GM15510 (cell line): ENCODE measurements around the gene LINC00305.

ENCODE experiments used
- POLR2A ChIP-seq: IDR thresholded peaks from 3 replicates; pipeline ENCODE4 v1.6.1; 2011; ENCODE audit warnings: borderline replicate concordance; ENCODE audit not compliant: insufficient read length; ENCODE audit errors: extremely low read depth

The LINC00305 gene

DNA sequence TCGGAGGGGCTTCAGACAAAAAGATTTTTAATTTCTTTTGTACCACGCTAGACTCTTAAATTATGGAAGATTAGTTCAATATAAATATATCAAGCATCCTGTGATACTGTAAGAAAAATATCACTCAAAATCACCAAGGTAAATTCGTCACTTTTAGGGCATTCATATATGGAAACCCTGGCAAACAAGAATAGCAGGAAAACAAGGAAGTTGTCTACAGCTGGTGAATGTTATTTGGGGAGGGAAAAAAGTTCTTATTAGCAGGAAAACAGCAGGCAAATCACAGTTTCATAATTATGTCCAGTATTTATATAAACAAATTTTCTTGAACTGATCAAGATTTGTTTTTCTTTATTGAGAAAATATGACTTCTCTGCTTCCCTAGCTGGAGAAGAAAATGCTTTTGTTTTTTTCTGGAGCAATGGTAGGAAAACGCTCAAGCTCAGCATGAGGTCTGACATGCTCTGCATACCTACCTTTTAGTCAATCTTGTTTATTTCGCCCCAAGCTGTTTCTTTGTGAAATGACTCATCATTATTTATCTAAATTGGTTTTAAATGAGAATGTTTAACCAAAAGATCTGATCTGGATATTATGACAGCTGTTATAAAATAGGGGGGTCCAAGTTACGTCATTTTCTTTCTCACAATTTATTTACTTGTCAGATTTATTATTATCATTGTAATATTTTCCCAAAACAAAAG, 14.7 kb downstream of the LINC00305 start:
- TF ChIP-seq POLR2A, result no peak

DNA sequence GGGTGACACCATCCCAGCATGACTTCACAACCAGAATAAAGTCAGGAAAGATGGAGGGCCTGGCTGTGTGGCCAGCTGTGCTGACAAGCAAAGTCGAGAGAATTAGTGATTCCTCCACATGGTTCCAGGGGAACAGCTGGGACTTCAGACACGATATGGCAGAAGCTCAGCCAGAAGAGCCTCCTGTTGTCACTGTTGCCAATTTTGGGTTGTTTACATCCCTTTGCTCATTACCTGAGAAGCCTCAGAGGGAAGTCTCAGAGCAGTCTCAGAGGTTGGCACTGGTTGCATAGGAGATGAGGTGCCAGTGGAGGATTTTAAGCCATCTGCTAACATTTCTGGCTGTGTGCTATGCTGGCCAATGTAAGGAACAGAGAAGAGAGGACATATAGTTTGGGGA, 16.0 kb downstream of the LINC00305 start:
- no peak for TF ChIP-seq POLR2A

DNA sequence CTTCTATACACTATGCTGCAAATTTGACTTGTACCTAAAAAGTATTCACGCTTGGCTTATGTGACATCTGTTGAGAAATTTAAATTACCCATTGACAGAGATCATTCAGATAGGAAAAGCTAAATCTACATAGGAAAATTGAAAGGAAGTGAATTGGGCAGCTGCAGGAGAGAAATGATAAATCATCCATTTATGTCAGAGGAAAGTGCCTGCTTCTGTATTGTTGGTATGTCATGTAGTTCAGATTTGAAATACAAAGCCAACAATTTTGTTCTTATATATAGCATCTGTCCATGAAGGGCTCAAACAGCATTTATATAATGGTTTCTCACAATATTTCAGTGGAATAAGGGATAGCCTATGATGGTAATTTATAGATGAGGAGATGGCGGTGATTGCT, 17.6 kb downstream of the LINC00305 start:
- no peak for TF ChIP-seq POLR2A

DNA sequence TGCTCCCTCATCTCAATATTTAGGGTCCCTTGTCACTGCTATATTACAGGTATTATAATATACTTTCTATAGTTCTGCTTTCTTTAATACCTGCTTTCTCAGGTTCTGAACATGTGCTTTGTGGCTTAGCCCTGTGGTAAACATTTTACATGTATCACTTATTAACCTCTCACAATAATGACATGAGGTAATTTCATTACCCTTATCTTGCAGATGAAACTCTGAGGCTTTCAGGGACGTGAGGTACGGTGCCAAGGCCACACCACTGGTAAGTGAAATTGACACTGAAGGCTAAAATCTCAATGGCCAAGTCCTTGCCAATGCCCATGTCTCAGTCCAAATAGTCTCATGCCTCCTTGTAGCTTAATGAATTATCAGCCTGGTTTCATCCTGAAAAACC, 21.7 kb downstream of the LINC00305 start:
- no peak for TF ChIP-seq POLR2A

DNA sequence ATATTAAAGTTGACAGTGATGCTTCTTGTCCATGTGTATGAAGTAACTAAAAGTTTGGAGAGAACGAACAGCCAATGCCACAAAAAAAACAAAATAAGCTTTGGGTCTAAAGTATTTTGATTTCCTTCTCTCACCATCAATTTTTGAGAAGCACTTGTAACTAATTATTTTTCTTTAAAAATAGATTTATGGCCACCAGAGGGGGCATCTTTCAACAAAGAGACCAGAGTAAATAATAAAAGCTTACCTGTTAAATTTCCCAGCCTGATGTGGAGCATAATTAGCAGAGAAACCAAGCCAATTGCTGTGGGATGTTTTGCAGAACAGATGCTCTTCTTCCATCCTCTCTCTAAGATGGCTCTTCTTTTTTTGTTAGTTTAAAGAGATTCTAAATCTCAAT, 29.0 kb downstream of the LINC00305 start:
- no peak for TF ChIP-seq POLR2A

DNA sequence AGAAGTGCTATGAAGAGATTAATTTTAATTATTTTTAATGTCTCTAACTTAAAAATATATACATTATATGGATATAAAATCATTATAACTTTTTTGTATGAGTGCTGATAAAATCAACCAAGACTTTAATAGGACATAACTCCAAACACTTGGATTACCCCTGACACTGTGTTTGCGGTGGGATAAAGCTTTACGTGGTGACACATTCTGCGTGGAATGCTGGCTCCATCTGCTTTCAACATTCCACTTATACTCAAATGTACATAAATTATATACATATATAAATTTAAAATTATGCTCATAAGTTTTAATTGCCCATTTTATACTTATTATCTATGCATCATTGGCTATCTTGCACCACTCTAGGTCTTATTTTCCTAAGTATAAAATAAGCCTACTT, 30.5 kb downstream of the LINC00305 start:
- TF ChIP-seq POLR2A, result no peak

DNA sequence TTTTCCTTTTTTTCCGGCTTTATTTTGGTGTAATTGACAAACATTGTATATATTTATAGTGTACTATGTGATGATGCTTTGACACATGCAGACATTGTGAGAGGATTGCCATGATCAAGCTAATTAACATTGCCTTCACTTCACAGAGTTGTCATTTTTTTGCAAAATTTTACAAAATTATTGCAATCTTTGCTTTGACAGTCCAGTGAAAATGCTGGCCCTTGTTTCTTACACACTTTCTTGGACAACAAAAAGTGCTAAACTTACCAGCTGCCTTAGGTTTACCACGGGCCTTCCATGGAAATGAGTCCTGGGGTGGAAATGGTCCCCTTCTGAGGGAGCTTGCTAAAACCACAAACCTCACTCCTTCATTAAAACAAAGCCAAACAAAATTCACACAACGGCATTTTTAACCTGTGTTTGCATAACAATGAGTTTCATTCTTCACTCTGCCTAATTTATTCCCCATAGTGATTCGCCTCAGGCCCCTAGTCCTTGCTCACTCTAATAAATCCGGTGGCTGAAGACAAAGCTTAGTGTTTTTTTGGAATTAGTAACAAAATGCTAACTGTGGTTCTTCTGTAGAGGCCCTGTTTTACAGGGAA, 32.2 kb downstream of the LINC00305 start:
- TF ChIP-seq POLR2A, result no peak

DNA sequence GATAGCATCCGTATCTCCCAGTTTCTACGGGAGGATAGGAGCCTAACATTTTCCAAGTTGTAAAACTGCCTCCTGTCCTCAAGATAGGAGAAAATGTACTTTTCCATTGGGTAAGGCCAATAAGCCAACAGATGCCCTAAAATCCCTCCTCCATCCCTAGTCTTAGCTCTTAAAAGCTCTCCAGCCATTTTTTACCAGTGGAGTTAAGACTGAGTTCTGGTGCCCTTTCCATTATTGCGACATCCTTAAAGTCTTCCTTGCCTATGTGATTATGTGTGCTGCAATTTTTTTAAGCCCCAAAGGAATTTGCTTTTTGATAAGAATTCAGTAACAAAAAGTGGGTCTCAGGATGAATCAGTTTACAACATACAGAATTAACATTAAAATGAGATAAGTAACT, 33.0 kb downstream of the LINC00305 start:
- no peak for TF ChIP-seq POLR2A

DNA sequence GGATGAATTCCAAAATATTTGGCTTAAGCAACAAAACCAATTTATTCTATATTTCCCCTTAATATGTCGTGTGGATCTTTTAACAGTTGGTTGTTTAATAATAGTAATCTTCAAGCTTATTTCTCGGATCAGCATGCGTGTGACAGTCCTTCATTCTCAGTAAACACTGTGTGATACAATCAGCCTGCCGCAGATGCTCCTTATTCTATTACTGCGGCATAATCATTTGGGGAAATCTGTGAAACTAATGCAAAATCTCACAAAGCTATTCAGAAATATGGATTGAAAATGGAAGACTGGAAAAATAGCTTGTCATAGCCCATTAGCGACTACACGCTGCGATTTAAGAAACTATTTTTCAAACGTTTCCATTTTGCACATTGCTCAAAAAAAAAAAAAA, 36.9 kb downstream of the LINC00305 start:
- TF ChIP-seq POLR2A, result no peak

DNA sequence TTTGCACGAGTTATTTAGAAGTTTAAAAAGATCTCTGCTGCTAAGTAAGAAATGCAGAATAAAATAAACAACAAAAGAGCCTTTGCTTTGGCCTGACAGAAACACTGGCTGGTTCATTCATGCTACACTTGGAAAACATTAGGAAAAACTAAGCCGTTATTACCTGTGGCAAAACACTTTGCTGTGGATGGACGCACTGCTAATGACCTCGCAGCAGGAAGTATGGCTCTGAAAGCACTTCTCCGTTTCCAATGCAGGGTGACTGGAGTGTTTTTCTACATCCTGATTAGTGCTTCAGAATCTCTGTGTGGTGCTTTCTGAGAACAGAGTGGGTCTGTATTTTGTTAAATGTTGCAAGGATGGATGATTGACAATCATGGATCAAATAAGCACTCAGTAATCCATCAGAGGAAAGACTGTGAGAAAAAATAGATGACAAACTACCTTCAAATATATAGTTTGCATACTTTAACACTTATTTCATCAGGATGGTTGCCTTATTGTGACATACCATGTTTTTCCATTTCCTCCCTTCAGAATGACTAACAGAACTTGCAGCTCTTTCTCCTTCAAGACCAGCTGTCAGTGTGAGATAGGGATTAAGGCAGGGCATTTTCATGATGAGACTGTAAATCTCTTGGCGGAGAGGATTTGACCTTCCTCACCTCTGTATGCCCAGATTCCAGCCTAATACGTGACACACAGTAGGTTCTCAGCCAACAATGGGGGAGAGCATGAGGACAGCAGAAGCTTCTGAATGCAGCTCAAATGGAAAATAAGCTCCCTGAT, 38.0 kb downstream of the LINC00305 start:
- no peak for TF ChIP-seq POLR2A

DNA sequence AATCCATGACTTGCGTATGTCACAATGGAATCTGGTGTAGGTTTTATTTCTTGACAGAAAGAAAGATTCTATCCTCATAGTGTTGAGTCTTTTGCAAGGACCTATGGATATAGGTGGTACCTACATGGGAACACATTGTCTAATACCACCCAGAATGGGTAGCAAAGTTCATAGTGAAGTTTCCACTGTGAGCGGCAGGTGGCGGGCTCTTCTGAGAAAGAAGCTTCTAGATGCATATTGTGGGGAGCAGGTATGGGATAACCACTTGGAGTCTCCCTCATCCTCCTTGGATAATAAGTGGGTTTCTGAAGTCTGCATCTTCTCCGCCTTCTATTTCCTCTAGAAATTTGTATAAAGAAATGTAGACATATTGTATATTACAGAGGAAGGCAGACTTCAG, 44.9 kb downstream of the LINC00305 start:
- TF ChIP-seq POLR2A, result no peak

DNA sequence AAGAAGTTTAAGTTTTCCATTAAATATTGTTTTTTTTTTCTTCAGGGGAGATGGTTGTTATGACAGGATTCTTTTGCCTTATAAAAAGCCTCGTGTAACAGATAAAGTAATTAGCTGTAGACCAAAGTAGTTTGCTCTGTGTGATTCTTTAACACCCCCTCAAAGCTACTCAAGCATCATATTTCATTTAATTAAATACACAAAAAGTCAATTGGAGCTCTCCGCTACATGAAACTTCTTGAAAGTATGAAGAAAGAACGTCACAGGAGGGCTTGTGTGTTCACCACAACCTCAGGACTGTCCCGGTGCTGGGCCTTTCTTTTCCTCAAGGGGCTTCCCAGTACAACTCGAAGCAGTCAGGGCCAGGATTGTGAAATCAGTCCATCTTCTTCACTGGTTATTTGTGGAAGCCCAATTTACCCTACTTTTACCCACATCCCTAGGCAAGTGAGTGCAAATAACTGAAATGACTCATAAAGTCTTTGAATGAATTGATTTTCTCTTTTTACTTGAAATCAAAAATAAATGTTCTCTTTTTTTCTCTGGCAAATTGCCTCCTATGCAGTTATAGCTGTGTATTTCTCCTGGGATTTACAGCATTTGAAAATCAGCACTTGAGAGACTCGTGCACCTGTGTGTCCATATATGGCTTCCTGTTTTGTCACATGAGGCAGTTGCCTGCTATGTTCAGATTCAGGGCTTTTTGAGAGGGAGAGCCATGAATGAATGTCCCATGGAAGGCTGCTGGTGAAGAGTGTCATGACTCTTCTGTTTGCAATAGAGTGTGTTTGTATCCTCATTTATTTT, 48.6 kb downstream of the LINC00305 start:
- no peak for TF ChIP-seq POLR2A

DNA sequence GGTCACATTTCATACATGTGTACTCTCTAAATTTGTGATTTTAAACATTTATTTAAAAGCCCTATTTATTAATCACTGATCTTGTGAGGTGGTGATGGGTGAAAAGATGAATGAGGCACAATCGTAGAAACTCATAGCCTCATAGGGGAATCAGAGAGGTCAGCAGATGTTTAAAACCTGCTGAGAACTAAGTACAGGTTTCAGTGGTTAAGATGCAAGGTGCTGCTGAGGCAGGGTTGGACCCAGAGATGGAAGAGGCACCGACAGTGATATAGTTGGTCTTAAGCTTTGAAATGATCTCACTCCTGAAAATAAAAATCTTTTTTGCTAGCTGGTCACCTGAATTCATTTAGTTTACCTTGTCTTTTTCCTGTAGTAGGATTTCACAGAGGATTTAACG, 49.6 kb downstream of the LINC00305 start:
- TF ChIP-seq POLR2A, result no peak

DNA sequence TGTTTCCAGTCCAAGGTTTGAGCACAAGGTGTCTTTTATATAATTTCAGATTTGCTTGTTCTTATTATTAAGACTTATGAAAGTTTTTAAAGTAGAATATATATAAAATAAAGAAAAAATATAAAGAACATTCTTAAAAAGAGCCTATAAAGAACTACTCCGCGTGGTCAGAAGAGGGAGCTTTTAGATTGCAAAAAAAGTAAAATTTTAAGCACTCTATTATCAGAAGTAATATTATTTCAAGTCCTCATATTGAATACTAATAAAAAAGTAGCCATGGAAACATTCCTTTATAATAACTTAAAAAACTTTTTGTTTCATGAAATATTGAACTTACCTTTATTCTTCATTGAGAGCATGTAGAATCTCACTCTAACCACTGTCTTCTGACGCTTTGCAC, 51.4 kb downstream of the LINC00305 start:
- no peak for TF ChIP-seq POLR2A

DNA sequence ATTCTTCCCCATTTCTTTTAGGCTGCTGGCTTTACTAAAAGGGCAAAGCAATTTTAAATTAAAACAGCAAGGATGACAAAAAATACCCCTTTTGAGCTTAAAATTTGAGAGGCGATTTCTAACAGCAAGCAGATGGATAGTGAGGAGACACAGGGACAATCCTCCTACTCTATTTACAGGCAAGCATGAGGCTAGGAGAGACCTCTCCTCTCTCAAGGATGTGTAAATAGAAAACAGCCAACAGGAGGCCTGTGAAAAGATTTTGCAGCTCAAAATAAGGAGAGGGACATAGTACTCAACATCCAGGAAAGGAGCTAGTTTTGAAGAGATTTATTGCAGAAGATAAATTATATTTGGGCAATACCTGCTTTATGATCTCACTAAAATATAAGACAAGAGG, 53.8 kb downstream of the LINC00305 start:
- TF ChIP-seq POLR2A, result no peak
